Epithelial cell of prostate (primary cell): ENCODE measurements around the gene CAMSAP3.

Experiments used
- DNase-seq: peaks from one replicate; pipeline ENCODE4 v3.0.0-alpha.2; 2011; ENCODE audit warnings: low read depth, low spot score
- H3K27ac ChIP-seq: fragments of 450-650 bp; 2 replicates; pipeline ENCODE4 v1.5.1; 2017; ENCODE audit warnings: mild to moderate bottlenecking

Gene CAMSAP3

GRCh38 chr19:7607874-7608560, 12.4 kb downstream of the CAMSAP3 start:
- no peak overlapping the region for H3K27ac ChIP-seq
- DNase-seq, result no peak

- no peak for DNase-seq
- H3K27ac ChIP-seq, result no peak overlapping the region
Measured at GRCh38 chr19:7610491-7611240, 15.0 kb downstream of the CAMSAP3 start.

GRCh38 chr19:7611541-7612279, 16.0 kb downstream of the CAMSAP3 start:
- no peak for DNase-seq

GRCh38 chr19:7612282-7613274, 16.9 kb downstream of the CAMSAP3 start:
- no peak overlapping the region for H3K27ac ChIP-seq
- no peak for DNase-seq

More at GRCh38 chr19:7611541-7612279, 16.0 kb downstream of the CAMSAP3 start:
- no peak overlapping the region for H3K27ac ChIP-seq

GRCh38 chr19:7614859-7615741, 19.4 kb downstream of the CAMSAP3 start:
- DNase-seq, result no peak
- H3K27ac ChIP-seq, result no peak overlapping the region

GRCh38 chr19:7617172-7617571, 21.5 kb downstream of the CAMSAP3 start:
- H3K27ac ChIP-seq, result no peak overlapping the region
- no peak for DNase-seq

- no peak overlapping the region for H3K27ac ChIP-seq
- DNase-seq, result no peak
Measured at GRCh38 chr19:7617735-7618134, 22.1 kb downstream of the CAMSAP3 start.

- H3K27ac ChIP-seq, result peak overlapping the region; percentile 64
Measured at GRCh38 chr19:7618348-7618747, 22.7 kb downstream of the CAMSAP3 start.

GRCh38 chr19:7618771-7619510, 23.3 kb downstream of the CAMSAP3 start:
- DNase-seq, result no peak

More at GRCh38 chr19:7618348-7618747, 22.7 kb downstream of the CAMSAP3 start:
- DNase-seq, result no peak

GRCh38 chr19:7619671-7620441, 24.2 kb downstream of the CAMSAP3 start:
- H3K27ac ChIP-seq, result peak overlapping the region; percentile 64
- no peak for DNase-seq

More at GRCh38 chr19:7618771-7619510, 23.3 kb downstream of the CAMSAP3 start:
- peak overlapping the region; percentile 64 for H3K27ac ChIP-seq

GRCh38 chr19:7620442-7621412, 25.1 kb downstream of the CAMSAP3 start:
- DNase-seq, result no peak
- no peak overlapping the region for H3K27ac ChIP-seq

- DNase-seq, result no peak
- H3K27ac ChIP-seq, result no peak overlapping the region
Measured at GRCh38 chr19:7622933-7623685, 27.4 kb downstream of the CAMSAP3 start.

GRCh38 chr19:7623725-7624603, 28.3 kb downstream of the CAMSAP3 start:
- no peak for DNase-seq

GRCh38 chr19:7624810-7625209, 29.1 kb downstream of the CAMSAP3 start:
- no peak overlapping the region for H3K27ac ChIP-seq
- no peak for DNase-seq

More at GRCh38 chr19:7623725-7624603, 28.3 kb downstream of the CAMSAP3 start:
- H3K27ac ChIP-seq, result no peak overlapping the region
